Astrocyte of the cerebellum (primary cell): Measurements from ENCODE around the gene WDFY2.
"Not testable (repeated sequence)": the region's sequence is repeated elsewhere in the genome, so short reads cannot be mapped to it uniquely, and the experiment has no call there.

Experiments used
- DNase-seq: peaks from one replicate; pipeline ENCODE4 v3.0.0-alpha.2; 2011; ENCODE audit warnings: low read depth
- H3K4me3 ChIP-seq: 2 replicates; pipeline ENCODE4 v1.5.1; 2011; ENCODE audit warnings: mild to moderate bottlenecking, low read depth, low read length, moderate library complexity
- in situ Hi-C: cut with HindIII; loops from 2 replicates; pipeline ENCODE4 v1.10.0; 2017; ENCODE audit warnings: low sequenced_read_pairs
- TF ChIP-seq, protein P1 (sequence below): IDR thresholded peaks from 2 replicates; pipeline ENCODE4 v1.5.1; 2012; ENCODE audit warnings: low read length, low read depth, moderate library complexity, mild to moderate bottlenecking; ENCODE audit errors: missing control alignments

Gene WDFY2

DNA sequence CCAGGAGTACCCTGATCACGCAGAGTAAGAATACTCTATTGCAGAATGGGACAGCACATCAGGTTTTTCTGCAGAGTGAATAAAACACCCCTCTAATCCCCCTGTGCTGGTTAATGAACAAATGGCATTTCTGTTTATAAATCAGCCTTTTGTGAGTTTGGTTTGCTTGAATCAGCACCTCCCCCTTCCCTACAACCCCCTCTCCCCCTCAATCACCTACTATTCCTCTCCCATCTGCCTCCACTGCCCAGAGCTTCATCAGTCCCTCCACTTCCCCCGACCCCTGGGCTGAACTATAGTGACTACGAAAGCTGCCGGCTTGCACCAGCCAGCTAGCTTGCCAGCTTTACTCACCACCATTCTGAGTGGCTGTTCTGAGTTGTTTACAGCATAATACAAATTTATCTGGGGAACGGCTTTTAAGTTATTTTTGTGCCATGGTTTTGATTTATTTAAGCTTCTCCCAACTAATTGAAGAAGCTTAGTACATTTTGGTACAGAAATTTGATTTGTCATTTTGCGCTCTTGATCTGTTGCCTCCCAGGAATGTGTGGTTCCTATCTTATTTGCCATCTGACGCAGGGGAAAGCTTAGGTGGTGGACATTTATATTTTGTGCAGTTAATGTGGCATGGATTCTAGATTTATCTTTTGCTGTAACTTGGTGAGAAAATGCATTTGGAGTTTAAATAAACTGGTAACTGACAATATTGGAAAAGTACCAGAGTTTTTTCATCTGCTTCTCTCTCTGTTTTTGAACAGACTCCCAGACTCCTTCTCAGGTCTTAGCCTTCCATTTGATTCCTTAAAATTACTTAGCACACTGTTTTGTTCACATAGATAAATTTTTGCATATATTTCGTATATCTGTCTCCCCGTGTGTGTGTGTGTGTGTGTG, 41.7 kb upstream of the WDFY2 start:
- TF ChIP-seq, protein P1, sequence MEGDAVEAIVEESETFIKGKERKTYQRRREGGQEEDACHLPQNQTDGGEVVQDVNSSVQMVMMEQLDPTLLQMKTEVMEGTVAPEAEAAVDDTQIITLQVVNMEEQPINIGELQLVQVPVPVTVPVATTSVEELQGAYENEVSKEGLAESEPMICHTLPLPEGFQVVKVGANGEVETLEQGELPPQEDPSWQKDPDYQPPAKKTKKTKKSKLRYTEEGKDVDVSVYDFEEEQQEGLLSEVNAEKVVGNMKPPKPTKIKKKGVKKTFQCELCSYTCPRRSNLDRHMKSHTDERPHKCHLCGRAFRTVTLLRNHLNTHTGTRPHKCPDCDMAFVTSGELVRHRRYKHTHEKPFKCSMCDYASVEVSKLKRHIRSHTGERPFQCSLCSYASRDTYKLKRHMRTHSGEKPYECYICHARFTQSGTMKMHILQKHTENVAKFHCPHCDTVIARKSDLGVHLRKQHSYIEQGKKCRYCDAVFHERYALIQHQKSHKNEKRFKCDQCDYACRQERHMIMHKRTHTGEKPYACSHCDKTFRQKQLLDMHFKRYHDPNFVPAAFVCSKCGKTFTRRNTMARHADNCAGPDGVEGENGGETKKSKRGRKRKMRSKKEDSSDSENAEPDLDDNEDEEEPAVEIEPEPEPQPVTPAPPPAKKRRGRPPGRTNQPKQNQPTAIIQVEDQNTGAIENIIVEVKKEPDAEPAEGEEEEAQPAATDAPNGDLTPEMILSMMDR: no peak
- in situ Hi-C loops: no loop called here
- H3K4me3 ChIP-seq: no peak overlapping the region

DNA sequence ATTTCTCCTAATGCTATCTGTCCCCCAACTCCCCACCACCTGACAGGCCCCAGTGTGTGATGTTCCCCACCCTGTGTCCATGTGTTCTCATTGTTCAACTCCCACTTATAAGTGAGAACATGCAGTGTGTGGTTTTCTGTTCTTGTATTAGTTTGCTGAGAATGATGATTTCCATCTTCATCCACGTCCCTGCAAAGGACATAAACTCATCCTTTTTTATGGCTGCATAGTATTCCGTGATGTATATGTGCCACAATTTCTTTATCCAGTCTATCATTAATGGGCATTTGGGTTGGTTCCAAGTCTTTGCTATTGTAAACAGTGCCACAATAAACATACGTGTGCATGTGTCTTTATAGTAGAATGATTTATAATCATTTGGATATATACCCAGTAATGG, 38.8 kb upstream of the WDFY2 start:
- in situ Hi-C loops, DNase-seq, H3K4me3 ChIP-seq: not testable (repeated sequence)

More for the DNA sequence above, 41.7 kb upstream of the WDFY2 start:
- DNase-seq: no peak

DNA sequence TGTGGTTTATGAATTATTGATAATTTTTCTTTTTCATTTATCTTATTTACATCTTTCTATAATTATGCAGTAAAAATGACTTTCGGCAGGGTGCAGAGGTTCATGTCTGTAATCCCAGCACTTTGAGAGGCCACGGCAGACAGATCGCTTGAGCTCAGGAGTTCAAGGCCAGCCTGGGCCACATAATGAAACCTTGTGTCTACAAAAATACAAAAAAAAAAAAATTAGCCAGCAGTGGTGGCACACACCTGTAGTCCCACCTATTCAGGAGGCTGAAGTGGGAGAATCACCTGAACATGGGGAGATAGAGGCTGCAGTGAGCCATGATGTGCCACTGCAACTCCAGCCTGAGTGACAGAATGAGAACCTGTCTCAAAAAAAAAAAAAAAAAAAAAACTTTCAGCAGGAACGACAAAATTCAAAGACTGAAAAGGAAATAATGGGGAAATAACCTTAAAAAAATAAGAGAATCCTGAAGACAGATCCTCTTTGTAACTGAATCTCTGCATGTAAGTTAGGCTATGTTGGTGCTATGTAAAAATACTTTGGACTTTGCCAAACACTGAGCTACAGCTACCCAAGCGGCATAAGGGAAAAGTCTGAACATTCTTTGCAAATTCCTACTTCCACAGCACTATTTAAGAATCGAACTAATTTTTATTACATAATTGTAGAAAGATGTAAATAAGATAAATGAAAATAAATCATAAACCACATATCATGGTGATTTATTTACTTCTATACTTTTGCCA, 36.7 kb upstream of the WDFY2 start:
- in situ Hi-C loops: no loop called here
- H3K4me3 ChIP-seq: no peak overlapping the region
- TF ChIP-seq, protein P1: no peak
- DNase-seq: no peak

DNA sequence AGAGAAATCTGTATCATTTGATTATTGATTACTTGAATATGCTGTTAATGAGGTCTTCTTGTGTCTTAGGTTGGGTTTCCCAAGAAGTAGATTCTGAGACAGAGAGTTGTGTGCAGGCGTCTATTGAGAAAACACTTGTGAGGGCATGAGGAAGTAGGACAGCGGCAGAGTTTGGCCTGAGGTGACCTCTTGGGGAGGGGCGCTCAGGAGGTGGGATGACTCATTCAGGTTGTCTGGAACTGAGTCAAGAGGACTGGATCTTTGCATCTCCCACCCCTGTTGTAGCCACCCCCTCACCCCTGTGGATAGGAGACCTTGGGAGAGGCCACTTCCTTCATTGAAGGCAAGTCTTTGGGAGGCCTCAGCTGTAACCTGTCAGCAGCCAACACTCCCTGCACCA, 35.2 kb upstream of the WDFY2 start:
- TF ChIP-seq, protein P1: no peak
- no peak for DNase-seq
- in situ Hi-C loops: no loop called here
- H3K4me3 ChIP-seq: no peak overlapping the region

DNA sequence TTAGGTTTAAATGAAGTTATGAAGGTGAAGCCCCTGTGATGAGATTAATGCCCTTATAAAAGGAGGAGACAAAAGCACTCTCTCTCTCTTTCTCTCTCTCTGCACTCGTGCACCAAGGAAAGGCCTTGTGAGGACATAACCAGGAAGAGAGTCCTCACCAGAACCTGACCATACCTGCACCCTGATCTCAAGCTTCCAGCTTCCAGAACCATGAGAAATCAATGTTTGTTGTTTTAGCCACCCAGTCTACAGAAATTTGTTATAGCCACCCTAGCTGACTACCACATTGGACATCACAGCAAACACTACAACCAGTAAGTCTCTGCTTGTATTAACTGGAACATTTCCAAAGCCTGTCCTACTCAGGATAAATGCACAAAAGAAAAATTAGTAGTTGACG, 34.7 kb upstream of the WDFY2 start:
- TF ChIP-seq, protein P1: no peak
- in situ Hi-C loops: no loop called here
- DNase-seq: no peak
- no peak overlapping the region for H3K4me3 ChIP-seq

DNA sequence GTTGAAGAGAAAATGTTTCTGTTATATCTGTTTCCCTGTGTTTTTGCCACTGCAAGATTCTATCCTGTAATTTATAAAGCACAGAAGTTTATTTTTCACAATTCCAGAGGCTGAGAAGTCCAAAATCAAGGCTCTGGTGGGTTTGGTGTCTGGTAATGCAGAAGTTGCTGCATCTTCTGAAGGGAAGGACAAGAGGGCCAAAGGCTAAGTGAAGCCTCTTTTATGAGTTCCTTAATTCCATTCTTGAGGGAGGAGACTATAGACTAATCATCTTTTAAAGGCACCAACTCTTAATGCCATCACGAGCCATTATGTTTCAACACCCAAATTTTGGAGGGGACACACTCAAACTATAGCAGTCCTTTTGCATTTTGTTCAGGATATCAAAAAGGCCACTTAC, 34.1 kb upstream of the WDFY2 start:
- DNase-seq: no peak
- no peak overlapping the region for H3K4me3 ChIP-seq
- TF ChIP-seq, protein P1: no peak
- in situ Hi-C loops: no loop called here

DNA sequence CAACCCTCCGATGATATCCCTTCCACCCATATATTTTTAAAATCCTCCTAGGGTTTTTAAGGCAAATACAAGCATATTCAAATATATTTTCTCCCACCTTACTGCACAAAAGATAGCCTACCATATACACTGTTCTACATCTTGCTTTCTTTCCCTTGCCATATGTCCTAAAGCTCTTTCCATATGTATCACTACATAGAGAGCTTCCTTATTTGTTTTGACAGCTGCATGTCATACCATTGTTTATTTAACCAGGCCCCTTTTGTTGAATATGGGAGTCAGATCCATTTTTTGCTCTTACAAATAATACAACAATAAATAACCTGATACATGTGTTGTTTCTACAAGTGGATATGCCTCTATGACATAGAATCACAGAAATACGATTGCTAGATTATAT, 32.8 kb upstream of the WDFY2 start:
- in situ Hi-C loops: no loop called here
- no peak for DNase-seq
- no peak overlapping the region for H3K4me3 ChIP-seq
- TF ChIP-seq, protein P1: no peak
